Measurements from ENCODE around the gene CDH3.
A peak's percentile ranks its signal among the peaks of the same experiment; 100 is the strongest.
"Not testable (repeated sequence)": the region's sequence is repeated elsewhere in the genome, so short reads cannot be mapped to it uniquely, and the experiment has no call there.

The CDH3 gene

DNA sequence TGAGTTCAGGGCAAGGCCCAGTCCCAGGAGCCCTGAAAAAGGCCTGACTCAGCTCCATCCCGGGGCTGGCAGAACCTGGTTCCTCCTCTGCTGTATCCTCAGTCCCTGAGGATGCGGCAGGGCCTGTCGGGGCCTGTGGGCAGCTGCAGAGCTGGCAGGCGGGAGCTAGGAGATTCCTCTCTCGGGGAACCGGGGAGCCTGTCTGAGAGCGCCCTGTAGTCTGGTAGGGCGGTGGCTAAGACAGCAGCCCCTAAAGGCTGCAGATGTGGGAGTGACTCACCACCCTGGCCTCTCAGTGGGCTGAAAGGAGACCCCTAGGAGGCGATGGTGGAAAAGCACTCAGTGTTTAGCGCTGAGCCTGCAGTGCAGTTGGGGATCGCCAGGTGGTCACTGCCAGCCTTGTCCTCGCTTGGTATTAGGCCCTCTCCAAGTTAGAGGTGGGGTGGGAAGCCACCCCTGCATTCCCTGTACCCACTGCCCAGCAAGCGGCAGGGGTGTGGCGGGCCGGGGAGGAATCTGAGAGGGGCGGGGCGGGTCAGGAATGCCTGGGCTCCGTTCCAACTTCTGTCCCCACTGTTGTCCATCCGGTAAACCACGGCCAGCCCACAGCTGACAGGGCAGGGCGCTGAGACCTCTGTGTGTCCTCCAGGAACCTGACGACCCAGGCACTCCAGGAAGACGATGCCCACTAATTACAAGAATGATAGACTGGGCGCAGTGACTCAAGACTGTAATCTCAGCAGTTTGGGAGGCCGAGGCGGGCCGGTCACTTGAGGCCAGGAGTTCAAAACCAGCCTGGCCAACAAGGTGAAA lies 62.4 kb downstream of the CDH3 start:
- DNase-seq, result no peak

DNA sequence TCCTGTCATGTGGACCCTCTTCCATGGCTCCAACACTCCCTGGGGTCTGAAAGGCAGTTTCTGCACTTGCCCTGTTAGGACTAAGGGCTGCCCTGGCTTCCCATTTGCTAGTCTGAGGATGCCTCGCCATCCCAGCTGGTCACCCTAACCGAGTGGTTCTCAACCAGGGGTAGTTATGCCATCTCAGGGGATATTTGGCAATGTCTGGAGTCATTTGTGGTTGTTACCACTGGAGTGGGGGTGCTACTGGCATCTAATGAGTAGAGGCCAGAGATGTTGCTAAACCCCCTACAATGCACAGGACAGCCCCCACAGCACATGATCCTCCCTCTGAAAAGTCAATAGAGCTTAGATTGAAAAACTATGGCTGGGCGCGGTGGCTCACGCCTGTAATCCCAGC lies 65.1 kb downstream of the CDH3 start:
- DNase-seq, result no peak

DNA sequence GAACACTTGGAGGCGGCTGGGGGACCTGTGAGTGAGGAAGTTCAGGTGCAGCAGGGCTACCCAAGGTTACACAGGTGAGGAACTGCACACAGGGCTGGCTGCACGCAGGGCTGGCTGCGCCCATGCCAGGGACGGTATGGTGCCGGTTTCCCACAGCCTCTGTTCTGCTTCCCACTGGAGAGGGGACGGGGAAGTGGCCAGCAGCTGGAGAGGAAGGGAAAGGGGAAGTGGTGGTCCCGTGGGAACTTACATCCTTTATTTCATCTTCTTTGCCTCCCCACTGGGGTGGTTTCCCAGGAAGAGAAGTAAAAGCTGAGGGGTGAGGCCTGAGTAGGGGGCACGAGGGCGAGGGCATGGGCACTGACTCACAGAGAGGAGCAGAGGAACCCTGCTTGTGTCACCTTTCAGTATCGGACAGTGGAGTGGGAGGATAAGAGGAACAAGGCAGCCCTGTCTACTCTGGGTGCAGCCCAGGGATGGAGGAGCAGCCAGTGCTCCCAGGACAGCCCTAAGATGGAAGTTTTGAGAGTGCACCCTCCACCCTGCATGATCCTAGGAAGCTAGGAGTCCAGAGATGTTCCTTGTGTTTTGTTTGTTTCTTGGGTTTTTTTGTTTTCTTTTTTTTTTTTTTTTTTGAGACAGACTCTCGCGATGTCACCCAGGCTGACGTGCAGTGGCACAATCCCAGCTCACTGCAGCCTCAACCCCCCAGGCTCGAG lies 66.5 kb downstream of the CDH3 start:
- DNase-seq, result peak; percentile 7

DNA sequence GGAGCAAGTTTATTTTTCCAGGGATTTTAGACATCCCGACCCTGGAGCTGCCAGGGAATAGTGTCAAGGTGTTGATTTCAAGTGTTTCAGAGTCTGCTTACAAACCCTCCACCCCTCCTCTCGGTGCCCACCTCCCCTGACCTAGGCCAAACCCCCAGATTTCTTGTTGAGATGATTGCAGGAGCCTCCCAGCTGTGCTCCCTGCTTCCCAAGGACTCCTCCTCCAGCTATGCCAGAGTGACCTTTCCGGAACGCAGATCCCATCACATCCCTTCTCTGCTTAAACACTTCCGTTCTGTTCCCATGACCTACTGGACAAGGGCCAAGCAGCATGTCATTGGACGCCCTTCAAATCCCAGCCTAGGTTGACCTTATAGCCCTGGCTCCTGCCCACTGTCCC lies 68.3 kb downstream of the CDH3 start:
- DNase-seq, result no peak

DNA sequence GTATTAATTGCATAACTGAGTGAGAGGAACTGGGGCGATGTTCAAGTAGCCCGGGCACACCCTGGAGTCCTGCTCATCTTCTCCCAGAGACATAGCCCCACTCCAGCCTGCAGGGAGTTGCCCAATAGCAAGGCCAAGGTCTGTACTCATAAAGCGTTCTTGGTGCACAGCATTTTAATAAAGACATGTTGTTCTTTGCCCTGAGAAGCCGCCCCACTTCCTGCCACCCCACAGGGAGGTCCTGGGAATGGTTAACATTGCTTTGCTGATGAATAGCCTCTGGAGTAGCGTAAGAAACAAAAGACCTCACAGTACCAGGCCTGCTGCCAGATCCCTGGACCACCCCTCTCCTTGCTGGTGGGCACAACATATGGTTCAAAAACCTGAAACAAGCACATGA lies 70.4 kb downstream of the CDH3 start:
- no peak for DNase-seq

DNA sequence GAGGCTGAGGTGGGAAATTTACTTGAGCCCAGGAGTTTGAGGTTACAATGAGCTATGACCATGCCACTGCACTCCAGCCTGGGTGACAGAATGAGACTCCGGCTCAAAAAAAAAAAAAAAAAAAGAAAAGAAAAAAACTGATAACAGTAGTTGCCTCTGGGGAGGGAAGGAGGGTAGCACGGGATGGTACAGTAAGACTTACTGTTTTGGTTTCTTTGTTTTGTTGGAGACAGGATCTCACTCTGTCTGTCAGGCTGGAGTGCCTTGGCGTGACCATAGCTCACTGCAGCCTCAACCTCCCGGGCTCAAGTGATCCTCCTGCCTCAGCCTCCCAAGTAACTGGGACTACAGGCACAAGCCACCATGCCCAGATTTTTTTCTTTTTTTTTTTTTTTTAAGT lies 71.4 kb downstream of the CDH3 start:
- DNase-seq, result not testable (repeated sequence)

DNA sequence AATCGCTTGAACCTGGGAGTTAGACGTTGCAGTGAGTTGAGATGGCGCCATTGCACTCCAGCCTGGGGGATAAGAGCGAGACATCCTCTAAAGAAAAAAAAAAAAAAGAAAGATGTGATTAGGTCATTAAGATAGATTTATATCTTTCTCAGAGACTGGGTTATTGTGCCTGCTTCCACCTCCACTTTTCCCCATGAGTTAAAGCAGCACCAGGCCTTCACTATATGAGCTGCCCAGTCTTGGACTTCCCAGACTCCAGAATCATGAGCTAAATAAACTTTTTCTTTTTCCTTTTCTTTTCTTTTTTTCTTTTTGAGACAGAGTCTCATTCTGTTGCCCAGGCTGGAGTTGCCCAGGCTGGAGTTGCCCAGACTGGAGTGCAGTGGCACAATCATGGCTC lies 72.6 kb downstream of the CDH3 start:
- no peak for DNase-seq

DNA sequence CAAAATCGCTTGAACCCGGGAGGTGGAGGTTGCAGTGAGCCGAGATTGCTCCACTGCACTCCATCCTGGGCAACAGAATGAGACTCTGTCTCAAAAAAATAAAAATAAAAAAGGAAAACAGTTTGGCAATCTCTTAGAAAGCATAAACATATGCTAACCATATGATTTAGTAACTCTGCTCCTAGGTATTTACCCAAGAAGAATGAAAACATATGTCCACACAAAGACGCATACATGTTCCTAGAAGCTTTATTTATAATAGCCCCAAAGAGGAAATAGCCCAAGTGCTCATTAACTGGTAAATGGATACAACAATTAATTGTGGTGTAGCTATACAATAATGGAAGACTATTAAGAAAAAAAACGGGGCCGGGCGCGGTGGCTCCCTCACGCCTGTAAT lies 73.5 kb downstream of the CDH3 start:
- DNase-seq, result no peak

DNA sequence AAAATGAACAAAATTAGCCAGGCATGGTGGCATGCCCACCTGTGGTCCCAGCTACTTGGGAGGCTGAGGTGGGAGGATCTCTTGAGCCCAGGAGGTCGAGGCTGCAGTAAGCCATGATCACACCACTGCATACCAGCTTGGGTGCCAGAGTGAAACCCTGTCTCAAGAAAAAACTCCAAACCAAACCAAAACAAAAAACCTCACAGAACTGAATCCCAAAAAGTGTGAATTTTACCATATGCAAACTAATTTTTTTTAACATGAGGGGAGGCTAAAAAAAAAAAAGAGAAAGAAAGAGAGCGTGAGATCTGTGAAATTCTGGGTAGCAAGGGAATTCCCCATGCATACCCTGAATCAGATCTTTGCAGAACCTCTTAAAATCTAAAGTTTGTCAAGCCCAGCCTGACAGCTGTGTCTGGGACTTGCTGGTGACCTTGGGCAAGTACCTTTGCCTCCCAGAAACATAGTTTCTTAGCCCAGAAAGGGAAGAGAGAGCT lies 74.9 kb downstream of the CDH3 start:
- no peak for DNase-seq

DNA sequence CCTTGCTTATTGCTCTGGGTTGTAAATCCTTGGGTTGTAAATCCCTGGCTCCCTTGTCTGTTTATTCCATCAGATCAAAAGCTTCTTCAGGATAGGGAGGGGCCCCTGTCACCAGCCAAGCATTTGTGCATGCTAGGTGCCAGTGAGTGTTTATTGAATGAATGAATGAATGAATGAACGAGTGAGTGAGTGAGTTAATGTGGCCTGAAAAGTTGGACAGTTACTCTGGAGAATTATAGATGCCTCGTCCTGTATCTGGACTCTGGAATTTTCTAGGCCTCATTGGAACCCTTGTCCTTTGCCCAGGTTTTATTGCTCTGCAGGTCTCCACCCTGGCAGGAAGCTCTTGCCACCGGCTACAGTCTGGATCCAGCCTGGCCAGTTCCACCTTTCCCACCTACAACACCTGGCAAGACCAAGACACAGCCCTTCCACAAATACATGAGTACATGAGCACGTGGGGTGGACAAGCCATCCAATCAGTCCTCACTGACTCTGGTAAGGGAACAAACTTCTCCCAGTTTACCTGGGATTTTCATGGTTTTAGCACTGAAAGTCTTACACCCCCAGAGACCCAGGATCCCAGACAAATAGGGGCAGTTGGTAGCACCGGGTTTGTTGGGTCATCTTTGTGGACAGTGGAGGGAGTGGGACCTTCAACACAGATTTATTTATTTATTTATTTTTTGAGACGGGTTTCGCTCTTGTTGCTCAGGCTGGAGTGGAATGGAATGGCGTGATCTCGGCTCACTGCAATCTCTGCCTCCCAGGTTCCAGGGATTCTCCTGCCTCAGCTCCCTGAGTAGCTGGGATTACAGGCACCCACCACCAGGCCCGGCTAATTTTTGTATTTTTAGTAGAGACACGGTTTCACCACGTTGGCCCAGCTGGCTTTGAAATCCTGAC lies 77.3 kb downstream of the CDH3 start:
- no peak for DNase-seq

DNA sequence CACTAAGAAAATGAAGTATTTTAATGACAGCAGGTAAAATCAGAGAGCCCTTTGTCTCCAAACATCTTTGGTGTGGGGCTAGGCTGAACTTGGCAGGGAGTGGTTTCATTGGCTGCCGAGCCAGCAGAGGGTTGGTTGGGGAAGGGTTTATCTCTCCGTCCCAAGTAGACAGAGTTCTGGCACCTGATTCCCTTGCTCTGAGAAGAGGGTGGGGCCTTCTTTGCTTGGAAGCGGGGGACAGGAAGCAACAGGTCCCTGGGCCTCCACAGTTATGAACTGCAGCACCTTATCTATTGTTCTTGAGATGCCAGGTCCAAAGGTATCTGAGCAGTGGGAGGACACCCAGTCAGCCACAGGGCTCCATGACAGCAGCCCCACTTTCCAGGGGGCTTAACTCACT lies 79.7 kb downstream of the CDH3 start:
- peak; percentile 7 for DNase-seq

DNA sequence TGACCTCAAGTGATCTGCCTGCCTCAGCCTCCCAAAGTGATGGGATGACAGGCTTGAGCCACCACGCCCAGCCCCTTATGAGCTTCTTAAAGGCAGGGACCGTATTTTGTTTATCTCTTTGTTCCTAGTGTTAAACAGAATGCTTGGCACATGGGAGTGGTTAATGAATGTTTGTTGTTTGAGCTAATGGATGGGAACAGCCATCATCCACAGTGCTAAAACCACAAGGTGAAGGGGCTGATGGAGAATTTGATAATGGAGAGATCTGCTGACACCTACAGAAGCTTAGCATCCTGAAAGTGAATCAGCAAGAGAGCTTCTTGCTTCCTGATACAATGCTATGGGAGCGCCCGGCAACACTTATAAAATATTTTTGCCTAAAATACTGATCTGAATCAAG lies 83.4 kb downstream of the CDH3 start:
- no peak for DNase-seq

DNA sequence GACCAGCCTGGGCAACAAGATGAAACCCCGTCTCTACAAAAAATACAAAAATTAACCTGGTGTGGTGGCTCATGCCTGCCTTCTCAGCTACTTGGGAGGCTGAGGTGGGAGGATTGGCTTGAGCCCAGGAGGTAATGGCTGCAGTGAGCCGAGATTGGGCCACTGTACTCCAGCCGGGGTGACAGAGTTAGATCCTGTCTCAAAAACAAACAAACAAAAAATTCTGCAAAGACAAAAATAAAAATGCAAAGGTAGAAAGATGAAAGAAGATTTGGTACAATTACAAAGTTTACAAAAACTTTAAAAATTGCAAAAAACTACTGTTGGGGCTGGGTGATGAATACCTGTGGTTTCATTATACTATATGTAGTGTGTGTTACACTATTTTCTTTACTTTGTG lies 86.5 kb downstream of the CDH3 start:
- DNase-seq, result no peak

DNA sequence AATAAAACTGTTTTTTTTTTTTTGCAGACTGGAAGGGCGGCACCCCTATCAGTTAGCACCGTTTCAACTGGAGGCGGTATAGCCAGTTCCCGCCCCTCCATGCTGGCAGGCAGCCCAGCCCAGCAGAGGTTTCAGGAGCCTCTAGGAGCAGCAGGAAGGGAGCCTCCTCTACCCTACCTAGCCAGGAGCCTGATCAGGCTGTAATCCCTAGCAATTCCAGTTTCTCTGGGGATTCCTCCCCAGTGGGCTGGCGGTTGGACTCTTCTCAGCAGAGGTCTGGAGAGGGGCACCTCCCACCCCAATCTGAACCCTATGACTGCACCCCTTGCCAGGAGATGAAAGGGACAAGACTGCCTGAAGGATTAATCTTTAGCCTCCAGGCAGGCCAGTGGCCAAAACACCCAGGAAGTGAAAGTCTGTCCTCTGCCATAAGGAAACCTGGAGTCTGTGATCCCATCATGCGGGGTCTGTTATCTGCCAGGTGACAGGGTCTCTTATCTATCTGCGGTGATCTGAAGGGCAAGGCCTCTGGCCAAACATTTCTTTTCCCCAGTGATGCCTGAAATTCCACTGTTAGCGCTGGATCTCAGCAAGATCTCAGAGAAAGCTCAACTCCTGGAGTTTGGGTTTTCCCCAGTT lies 87.1 kb downstream of the CDH3 start:
- DNase-seq, result peak; percentile 74

DNA sequence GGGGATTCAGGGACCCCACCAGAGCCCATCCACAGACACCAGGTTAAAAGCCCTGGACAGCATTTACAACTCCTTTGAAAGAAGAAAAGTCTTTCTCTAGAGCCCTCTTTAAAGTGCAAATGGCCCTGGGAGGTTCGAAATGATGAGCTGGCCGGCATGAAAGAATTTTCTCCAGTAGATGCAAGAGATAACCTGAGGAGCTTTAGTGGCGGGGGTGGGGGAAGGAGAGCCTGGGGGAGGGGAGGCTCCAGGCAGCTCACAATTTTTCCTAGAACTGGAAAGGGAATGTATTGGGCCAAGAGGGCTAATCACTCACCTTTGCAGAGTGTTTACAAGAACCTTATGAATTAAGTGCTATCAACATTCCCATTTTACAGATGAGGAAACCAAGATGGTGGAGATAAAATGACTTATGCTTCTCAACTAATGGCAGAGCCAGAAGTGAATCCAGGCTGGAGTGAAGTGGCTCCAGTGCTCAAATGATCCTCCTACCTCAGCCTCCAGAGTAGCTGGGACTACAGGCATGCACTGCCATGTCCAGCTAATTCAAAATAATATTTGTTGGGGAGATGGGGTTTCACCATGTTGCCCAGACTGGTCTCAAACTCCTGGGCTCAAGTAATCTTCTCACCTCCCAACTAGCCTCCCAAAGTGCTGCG lies 87.8 kb downstream of the CDH3 start:
- DNase-seq, result no peak

DNA sequence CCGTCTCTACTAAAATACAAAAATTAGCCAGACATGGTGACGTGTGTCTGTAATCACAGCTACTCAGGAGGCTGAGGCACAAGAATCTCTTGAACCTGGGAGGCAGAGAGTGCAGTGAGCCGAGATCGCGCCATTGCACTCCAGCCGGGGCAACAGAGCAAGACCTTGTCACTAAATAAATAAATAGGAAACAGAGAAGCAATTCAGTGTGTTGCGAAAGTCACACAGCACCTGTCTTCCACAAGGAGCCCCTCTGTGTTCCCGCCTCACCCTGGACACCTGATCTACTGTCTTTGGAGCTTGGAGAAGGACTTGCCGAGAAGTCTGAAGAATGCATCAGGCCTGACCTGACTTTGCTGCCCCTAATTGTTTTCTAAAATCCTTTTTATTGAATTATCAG lies 88.5 kb downstream of the CDH3 start:
- no peak for DNase-seq

DNA sequence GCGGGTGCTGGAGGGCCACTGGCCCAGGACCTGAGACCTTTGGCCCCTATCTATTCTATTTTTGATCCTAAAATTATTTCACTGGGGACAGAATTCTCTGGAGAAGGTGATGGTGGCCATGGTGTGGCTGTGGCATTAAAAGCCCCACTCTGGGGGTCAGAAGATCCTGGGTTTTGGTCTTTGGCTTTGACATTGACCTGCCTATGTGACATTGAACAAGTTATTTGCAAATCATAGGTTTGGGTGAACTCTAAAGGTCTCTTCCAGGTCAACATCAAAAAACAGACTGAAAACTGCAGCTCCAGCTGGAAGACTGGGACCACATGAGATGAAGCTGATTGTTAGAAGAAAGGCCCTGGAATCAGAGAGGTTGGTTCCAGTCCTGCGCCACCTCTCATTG lies 89.7 kb downstream of the CDH3 start:
- no peak for DNase-seq

DNA sequence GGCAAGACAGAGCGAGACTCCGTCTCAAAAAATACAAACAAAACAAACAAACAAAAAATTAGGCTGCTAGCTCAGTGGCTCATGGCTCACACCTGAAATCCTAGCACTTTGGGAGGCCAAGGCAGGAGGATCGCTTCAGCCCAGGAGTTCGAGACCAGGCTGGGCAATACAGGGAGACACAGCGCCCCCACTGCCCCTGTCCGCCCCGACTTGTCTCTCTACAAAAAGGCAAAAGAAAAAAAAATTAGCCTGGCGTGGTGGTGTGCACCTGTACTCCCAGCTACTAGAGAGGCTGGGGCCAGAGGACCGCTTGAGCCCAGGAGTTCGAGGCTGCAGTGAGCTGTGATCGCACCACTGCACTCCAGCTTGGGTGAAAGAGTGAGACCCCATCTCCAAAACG lies 91.5 kb downstream of the CDH3 start:
- no peak for DNase-seq

DNA sequence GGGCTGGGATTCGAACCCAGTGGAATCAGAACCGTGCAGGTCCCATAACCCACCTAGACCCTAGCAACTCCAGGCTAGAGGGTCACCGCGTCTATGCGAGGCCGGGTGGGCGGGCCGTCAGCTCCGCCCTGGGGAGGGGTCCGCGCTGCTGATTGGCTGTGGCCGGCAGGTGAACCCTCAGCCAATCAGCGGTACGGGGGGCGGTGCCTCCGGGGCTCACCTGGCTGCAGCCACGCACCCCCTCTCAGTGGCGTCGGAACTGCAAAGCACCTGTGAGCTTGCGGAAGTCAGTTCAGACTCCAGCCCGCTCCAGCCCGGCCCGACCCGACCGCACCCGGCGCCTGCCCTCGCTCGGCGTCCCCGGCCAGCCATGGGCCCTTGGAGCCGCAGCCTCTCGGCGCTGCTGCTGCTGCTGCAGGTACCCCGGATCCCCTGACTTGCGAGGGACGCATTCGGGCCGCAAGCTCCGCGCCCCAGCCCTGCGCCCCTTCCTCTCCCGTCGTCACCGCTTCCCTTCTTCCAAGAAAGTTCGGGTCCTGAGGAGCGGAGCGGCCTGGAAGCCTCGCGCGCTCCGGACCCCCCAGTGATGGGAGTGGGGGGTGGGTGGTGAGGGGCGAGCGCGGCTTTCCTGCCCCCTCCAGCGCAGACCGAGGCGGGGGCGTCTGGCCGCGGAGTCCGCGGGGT lies 92.1 kb downstream of the CDH3 start, which contains the start of gene CDH1:
Gene CDH1 (plus strand): TSS at position 247 of the 684 bp plus-strand sequence. CDS start 124 bp downstream, at position 371.
- DNase-seq, result no peak

DNA sequence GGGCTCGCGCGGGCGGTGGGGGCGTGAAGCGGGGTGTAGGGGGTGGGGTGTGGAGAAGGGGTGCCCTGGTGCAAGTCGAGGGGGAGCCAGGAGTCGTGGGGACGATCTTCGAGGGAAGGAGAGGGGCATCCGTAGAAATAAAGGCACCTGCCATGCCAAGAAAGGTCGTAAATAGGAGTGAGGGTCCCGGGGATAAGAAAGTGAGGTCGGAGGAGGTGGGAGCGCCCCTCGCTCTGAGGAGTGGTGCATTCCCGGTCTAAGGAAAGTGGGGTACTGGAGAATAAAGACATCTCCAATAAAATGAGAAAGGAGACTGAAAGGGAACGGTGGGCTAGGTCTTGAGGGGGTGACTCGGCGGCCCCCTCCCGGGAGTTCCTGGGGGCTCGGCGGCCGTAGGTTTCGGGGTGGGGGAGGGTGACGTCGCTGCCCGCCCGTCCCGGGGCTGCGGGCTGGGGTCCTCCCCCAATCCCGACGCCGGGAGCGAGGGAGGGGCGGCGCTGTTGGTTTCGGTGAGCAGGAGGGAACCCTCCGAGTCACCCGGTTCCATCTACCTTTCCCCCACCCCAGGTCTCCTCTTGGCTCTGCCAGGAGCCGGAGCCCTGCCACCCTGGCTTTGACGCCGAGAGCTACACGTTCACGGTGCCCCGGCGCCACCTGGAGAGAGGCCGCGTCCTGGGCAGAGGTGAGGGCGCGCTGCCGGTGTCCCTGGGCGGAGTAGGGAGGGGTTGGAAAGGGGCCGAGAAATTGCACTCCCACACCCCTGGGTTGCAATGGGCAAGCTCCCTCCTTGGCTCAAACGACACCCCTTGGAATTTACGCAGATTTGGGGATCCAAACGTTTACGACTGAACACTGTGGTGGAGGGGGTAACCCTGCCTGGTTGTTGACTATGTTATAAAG lies 92.9 kb downstream of the CDH3 start:
- no peak for DNase-seq

Measured in OCI-M1 (cell line).